Upper lobe of right lung (tissue), 1 donor: Measurements from ENCODE around the gene PLEKHA8. TPM values are rescaled to one million over a fixed set of nuclear protein-coding genes. Genes with fewer than 3 reads are reported as not detected.
"Not testable (repeated sequence)": the region's sequence is repeated elsewhere in the genome, so short reads cannot be mapped to it uniquely, and the experiment has no call there.

Experiments used
- ATAC-seq: fragments of 200-7000 bp; cut with Tn5 transposase; one replicate; pipeline ENCODE4 v1.9.1; 2020; ENCODE audit warnings: mild to moderate bottlenecking, moderate library complexity
- DNase-seq: peaks from one replicate; pipeline ENCODE4 v3.0.0-alpha.2; 2020
- H3K27ac ChIP-seq: fragments of 200-600 bp; one replicate; pipeline ENCODE4 v1.8.0; 2022
- H3K27me3 ChIP-seq: fragments of 200-600 bp; one replicate; pipeline ENCODE4 v1.8.0; 2022; ENCODE audit warnings: mild to moderate bottlenecking
- H3K36me3 ChIP-seq: fragments of 200-600 bp; one replicate; pipeline ENCODE4 v1.8.0; 2022
- H3K4me1 ChIP-seq: fragments of 200-600 bp; one replicate; pipeline ENCODE4 v1.8.0; 2022
- H3K4me3 ChIP-seq: fragments of 200-600 bp; one replicate; pipeline ENCODE4 v1.8.0; 2022; ENCODE audit warnings: mild to moderate bottlenecking
- H3K9me3 ChIP-seq: fragments of 200-600 bp; one replicate; pipeline ENCODE4 v1.8.0; 2022
- intact Hi-C: fragments of 100-400 bp; cut with DNase I; formaldehyde crosslinking; loops from one replicate; pipeline ENCODE4 v1.11.0; 2022
- total RNA-seq: library from RNA; stranded (reverse); fragmentation: NEBNext Ultra II Directional; extraction: Animal tissue kit (Norgen Biotek cat#: 25700); gene quantifications from one replicate; pipeline ENCODE4 v1.2.1, GENCODE V29; 2021
- TF ChIP-seq, protein P1 (sequence below): fragments of 200-600 bp; IDR thresholded peaks from one replicate; pipeline ENCODE4 v1.8.0; 2022; ENCODE audit warnings: antibody characterized with exemption
- donor health status: DM: no; HTN: yes; CAD: no; lungs with severe emphysema.

Gene PLEKHA8
- total RNA-seq, 1 donor from 2014 or later = 11.3 TPM

DNA sequence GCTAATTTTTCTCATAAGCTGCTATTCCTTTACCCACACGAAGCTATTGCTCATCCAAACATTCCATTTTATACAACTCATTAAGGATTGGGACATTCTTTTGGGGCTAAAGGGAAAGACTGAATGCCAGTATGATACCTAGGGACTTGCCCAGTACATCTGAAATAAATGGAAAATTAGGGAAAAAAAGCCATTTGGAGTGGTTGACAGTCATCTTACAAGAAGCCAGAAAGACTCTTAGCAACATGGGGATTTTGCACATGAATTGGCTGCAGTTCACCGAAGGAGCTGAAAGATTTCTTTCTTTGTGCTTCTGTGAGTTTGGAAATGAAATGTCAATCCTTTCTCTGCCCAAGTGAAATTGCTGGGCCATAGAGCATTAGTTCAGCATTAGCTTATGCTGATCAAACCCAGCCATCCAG, 63.3 kb downstream of the PLEKHA8 start:
- Histone ChIP-seq H3K4me3 (no peak overlapping the region), H3K4me1 (no peaks in the 10 kb centered on the region), H3K27me3 (no peaks in the 10 kb centered on the region), H3K27ac (no peak overlapping the region), H3K9me3 (no peaks in the 10 kb centered on the region), H3K36me3 (no peaks in the 10 kb centered on the region)
- ATAC-seq (no peak), DNase-seq (no peak)
- TF ChIP-seq, protein P1, sequence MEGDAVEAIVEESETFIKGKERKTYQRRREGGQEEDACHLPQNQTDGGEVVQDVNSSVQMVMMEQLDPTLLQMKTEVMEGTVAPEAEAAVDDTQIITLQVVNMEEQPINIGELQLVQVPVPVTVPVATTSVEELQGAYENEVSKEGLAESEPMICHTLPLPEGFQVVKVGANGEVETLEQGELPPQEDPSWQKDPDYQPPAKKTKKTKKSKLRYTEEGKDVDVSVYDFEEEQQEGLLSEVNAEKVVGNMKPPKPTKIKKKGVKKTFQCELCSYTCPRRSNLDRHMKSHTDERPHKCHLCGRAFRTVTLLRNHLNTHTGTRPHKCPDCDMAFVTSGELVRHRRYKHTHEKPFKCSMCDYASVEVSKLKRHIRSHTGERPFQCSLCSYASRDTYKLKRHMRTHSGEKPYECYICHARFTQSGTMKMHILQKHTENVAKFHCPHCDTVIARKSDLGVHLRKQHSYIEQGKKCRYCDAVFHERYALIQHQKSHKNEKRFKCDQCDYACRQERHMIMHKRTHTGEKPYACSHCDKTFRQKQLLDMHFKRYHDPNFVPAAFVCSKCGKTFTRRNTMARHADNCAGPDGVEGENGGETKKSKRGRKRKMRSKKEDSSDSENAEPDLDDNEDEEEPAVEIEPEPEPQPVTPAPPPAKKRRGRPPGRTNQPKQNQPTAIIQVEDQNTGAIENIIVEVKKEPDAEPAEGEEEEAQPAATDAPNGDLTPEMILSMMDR = no peak
- intact Hi-C loops = no loop called here

DNA sequence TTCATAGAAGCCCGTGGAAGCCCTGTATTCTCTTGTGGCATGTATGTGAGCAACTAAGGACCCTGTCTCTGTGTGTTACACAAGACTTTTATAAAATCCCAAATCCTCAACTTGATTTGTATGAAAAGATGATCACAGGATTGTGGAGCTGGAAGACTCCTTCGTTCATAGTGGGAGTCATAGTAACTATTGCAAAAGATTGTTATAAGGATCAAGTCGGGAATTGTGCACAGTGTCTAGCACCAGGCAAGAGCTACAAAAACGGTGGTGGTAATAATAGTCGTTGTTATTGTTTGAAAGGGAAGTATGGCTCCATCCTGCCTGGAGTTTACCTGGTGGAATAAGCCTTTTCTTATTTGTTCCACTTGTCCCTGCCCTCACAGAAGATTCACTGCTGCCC, 63.8 kb downstream of the PLEKHA8 start:
- Histone ChIP-seq H3K4me1 (no peaks in the 10 kb centered on the region), H3K36me3 (no peaks in the 10 kb centered on the region), H3K27ac (no peak overlapping the region), H3K4me3 (no peak overlapping the region), H3K27me3 (no peaks in the 10 kb centered on the region), H3K9me3 (no peaks in the 10 kb centered on the region)
- intact Hi-C loops = no loop called here
- no peak for DNase-seq
- TF ChIP-seq, protein P1 = no peak
- no peak for ATAC-seq

DNA sequence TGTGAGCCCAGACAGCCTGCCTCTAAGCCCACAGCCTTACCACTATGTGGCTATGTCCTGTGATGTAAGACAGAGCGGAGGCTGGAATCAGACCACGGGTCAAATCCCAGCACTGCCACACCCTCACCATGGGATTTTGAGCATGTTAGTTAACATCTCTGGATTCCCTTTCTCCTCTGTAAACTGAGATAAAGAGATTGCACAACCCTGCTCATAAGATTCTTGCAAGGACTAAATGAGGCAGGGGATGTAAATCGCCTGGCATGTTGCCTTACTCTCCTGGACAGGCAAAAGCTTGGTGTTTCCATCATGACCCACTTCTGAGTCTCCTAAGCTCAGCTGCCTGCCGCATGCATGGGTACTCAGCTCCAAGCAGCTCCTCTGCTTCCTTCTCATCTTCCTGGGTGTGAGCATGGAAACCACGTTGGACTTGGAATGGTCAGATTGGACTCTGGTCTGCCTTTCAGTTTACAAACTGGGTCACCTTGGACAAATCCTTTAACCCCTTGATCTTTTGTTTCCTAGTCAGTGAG, 65.3 kb downstream of the PLEKHA8 start:
- Histone ChIP-seq H3K9me3 (no peaks in the 10 kb centered on the region), H3K27me3 (no peaks in the 10 kb centered on the region), H3K36me3 (no peaks in the 10 kb centered on the region), H3K27ac (no peak overlapping the region), H3K4me1 (no peaks in the 10 kb centered on the region), H3K4me3 (no peak overlapping the region)
- DNase-seq = no peak
- TF ChIP-seq, protein P1 = no peak
- intact Hi-C loops = no loop called here
- ATAC-seq = peak; percentile 65

DNA sequence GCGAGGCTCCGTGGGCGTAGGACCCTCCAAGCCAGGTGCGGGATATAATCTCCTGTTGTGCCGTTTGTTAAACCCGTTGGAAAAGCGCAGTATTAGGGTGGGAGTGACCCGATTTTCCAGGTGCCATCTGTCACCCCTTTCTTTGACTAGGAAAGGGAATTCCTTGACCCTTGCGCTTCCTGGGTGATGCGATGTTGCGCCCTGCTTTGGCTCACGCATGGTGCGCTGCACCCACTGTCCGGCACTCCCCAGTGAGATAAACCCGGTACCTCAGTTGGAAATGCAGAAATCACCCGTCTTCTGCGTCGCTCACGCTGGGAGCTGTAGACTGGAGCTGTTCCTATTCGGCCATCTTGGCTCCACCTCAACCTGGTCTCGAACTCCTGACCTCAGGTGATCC, 70.4 kb downstream of the PLEKHA8 start:
- ATAC-seq, H3K36me3 ChIP-seq, H3K4me3 ChIP-seq, H3K27ac ChIP-seq, DNase-seq, H3K27me3 ChIP-seq, H3K9me3 ChIP-seq, H3K4me1 ChIP-seq, intact Hi-C loops: not testable (repeated sequence)

DNA sequence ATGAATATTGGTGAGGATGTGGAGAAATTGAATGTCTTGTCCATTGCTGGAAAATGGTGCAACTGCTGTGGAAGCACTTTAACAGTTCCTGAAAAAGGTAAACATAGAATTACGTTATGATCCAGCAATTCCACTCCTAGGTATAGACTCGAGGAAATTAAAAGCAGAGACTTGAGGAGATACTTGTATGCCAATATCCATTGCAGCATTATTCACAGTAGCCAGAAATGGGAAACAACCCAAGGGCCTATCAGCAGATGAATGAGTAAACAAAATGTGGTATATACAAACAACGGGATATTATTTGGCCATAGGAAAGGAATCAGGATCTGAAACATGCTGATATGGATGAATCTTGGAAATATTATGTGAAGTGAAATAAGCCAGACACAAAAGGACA, 74.1 kb downstream of the PLEKHA8 start:
- intact Hi-C loops = no loop called here
- TF ChIP-seq, protein P1 = no peak
- no peak overlapping the region for H3K27ac ChIP-seq
- no peaks in the 10 kb centered on the region for H3K36me3 ChIP-seq
- H3K9me3 ChIP-seq = no peaks in the 10 kb centered on the region
- no peaks in the 10 kb centered on the region for H3K27me3 ChIP-seq
- no peak for DNase-seq
- no peaks in the 10 kb centered on the region for H3K4me1 ChIP-seq
- ATAC-seq = no peak
- no peak overlapping the region for H3K4me3 ChIP-seq

DNA sequence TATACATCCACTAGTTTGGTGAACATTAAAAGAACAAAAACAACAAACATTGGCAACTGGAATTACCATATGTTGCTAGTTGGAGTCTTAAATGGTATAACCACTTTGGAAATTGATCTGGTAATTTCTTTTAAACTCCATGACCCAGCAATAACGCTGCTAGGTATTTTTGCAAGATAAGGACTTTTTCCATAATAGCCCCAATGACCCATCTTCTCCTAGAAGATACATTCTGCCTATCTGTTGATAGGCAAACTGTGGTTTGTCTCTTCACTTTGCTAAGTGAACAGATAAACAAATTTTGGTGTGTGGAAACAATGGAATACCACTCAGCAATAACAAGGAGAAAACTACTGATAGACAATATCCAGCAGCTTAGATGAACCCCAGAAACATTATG, 75.9 kb downstream of the PLEKHA8 start:
- ATAC-seq = no peak
- H3K27me3 ChIP-seq = no peaks in the 10 kb centered on the region

More for the DNA sequence above, 75.9 kb downstream of the PLEKHA8 start:
- TF ChIP-seq, protein P1 = no peak
- H3K4me3 ChIP-seq = no peak overlapping the region
- no peak for DNase-seq
- H3K4me1 ChIP-seq = no peaks in the 10 kb centered on the region
- no peaks in the 10 kb centered on the region for H3K9me3 ChIP-seq
- no peaks in the 10 kb centered on the region for H3K36me3 ChIP-seq
- intact Hi-C loops = no loop called here
- H3K27ac ChIP-seq = no peak overlapping the region
